ENCODE results near the gene GABRR3.

DNA sequence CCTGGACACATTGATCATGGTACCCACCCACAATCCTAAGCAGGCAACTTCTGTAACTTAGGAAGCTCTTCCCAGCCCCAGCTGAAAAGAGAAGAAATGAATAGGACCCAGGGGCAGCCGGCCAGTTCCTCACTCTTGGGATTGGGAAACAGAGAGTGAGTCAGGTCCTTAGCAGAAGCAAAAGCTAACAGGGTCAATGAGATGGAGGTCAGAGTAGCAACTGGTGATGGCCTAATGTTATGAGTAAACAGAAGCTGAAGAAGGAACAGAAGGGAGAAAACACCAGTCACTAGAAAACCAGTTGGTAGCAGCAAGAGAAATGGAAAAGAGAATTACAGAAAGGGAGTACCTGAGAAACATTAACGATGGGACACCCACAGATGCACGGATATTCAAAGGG is 82.8 kb downstream of the GABRR3 start:
- TF ChIP-seq POLR2AphosphoS5 (IDR thresholded peaks at IDR 0.05; ENCODE audit: low read depth) (no peak), CTCF (IDR thresholded peaks at IDR 0.05; ENCODE audit: insufficient read depth, low read length) (no peak)

All from HL-60 (cell line).